HEK293 (cell line): ENCODE data around the gene NME8.

Experiments
- SP2 ChIP-seq: fragments of 450-650 bp; formaldehyde crosslinking; IDR thresholded peaks from 2 replicates; pipeline ENCODE4 v1.5.1; 2016; ENCODE audit warnings: missing biosample characterization, missing genetic modification characterization
- ZNF140 ChIP-seq: fragments of 450-650 bp; formaldehyde crosslinking; IDR thresholded peaks from 2 replicates; pipeline ENCODE4 v1.5.1; 2016; ENCODE audit warnings: missing biosample characterization, missing genetic modification characterization
- ZNF175 ChIP-seq: fragments of 450-650 bp; formaldehyde crosslinking; IDR thresholded peaks from 2 replicates; pipeline ENCODE4 v1.5.1; 2016; ENCODE audit warnings: missing biosample characterization, missing genetic modification characterization
- ZNF223 ChIP-seq: fragments of 450-650 bp; formaldehyde crosslinking; IDR thresholded peaks from 2 replicates; pipeline ENCODE4 v1.5.1; 2016; ENCODE audit warnings: missing biosample characterization, missing genetic modification characterization
- ZNF274 ChIP-seq, 2 experiments: fragments of 200-500 bp in 1 of 2; fragments of 450-650 bp in 1 of 2; sonication (Bioruptor generic) in 1 of 2; formaldehyde crosslinking in 1 of 2; IDR thresholded peaks; 2 replicates each; pipeline versions ENCODE4 v1.5.1 to v1.6.1; 2014 to 2016; ENCODE audit warnings: borderline replicate concordance in 1 of 2, inconsistent platforms in 1 of 2, low read length in 1 of 2, missing biosample characterization in 1 of 2, missing genetic modification characterization in 1 of 2
- ZNF529 ChIP-seq: fragments of 450-650 bp; formaldehyde crosslinking; IDR thresholded peaks from 2 replicates; pipeline ENCODE4 v1.5.1; 2017; ENCODE audit warnings: missing genetic modification characterization, missing biosample characterization; ENCODE audit not compliant: insufficient replicate concordance
- ZNF670 ChIP-seq: fragments of 450-650 bp; formaldehyde crosslinking; IDR thresholded peaks from 2 replicates; pipeline ENCODE4 v1.5.1; 2016; ENCODE audit warnings: missing biosample characterization, missing genetic modification characterization, low read depth
- ZNF791 ChIP-seq: fragments of 450-650 bp; formaldehyde crosslinking; IDR thresholded peaks from 2 replicates; pipeline ENCODE4 v1.5.1; 2016; ENCODE audit warnings: missing biosample characterization, missing genetic modification characterization
- ZNF837 ChIP-seq: fragments of 450-650 bp; formaldehyde crosslinking; IDR thresholded peaks from 2 replicates; pipeline ENCODE4 v1.5.1; 2016; ENCODE audit warnings: missing biosample characterization, missing genetic modification characterization
- TF ChIP-seq, protein P1 (sequence below): fragments of 450-650 bp; formaldehyde crosslinking; IDR thresholded peaks from 2 replicates; pipeline ENCODE4 v1.5.1; 2016; ENCODE audit warnings: missing biosample characterization, missing genetic modification characterization
- TF ChIP-seq, protein P2 (sequence below): sonication (generic); formaldehyde crosslinking; IDR thresholded peaks from 2 replicates; pipeline ENCODE4 v1.8.1; 2022; ENCODE audit warnings: mild to moderate bottlenecking, moderate library complexity, missing genetic modification reagents

DNA sequence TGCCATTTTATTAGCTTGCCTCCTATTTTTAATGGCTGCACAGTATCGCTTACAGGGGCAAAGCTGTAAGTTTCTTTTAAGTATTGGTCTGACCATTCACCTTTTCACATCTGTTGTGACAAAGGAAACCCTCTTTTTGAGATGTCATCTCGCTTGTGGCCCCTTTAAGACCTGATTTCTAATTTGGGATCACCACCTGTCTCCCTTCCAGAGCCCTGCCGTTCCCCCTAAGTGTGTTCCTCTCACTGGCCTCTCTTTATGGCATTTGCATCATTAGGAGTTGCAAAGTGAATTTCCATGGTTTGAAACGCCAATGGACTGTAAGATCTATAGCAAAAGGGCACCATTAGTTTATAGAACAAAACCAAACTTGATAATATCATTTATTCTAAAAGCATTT, 73.5 kb downstream of the NME8 start:
- TF ChIP-seq ZNF175 (tag by site-specific recombination): no peak
- TF ChIP-seq, protein P1, sequence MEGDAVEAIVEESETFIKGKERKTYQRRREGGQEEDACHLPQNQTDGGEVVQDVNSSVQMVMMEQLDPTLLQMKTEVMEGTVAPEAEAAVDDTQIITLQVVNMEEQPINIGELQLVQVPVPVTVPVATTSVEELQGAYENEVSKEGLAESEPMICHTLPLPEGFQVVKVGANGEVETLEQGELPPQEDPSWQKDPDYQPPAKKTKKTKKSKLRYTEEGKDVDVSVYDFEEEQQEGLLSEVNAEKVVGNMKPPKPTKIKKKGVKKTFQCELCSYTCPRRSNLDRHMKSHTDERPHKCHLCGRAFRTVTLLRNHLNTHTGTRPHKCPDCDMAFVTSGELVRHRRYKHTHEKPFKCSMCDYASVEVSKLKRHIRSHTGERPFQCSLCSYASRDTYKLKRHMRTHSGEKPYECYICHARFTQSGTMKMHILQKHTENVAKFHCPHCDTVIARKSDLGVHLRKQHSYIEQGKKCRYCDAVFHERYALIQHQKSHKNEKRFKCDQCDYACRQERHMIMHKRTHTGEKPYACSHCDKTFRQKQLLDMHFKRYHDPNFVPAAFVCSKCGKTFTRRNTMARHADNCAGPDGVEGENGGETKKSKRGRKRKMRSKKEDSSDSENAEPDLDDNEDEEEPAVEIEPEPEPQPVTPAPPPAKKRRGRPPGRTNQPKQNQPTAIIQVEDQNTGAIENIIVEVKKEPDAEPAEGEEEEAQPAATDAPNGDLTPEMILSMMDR (tag by site-specific recombination): no peak
- TF ChIP-seq ZNF837 (tag by site-specific recombination): no peak
- TF ChIP-seq, protein P2, sequence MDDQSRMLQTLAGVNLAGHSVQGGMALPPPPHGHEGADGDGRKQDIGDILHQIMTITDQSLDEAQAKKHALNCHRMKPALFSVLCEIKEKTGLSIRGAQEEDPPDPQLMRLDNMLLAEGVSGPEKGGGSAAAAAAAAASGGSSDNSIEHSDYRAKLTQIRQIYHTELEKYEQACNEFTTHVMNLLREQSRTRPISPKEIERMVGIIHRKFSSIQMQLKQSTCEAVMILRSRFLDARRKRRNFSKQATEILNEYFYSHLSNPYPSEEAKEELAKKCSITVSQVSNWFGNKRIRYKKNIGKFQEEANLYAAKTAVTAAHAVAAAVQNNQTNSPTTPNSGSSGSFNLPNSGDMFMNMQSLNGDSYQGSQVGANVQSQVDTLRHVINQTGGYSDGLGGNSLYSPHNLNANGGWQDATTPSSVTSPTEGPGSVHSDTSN (CRISPR knock-in tag): no peak
- no peak for TF ChIP-seq ZNF791 (tag by site-specific recombination)
- no peak for TF ChIP-seq ZNF140 (tag by site-specific recombination)
- no peak for TF ChIP-seq SP2 (tag by site-specific recombination)
- no peak for TF ChIP-seq ZNF670 (tag by site-specific recombination)
- no peak for TF ChIP-seq ZNF274 (IDR thresholded peaks at IDR 0.05; ENCODE audit: low read length)
- TF ChIP-seq ZNF274 (tag by site-specific recombination; IDR thresholded peaks at IDR 0.05; ENCODE audit: borderline replicate concordance): no peak
- TF ChIP-seq ZNF223 (tag by site-specific recombination): no peak
- TF ChIP-seq ZNF529 (tag by site-specific recombination): no peak
